Measurements from ENCODE around the gene MSLN.
A peak's percentile ranks its signal among the peaks of the same experiment; 100 is the strongest.

MSLN gene

DNA sequence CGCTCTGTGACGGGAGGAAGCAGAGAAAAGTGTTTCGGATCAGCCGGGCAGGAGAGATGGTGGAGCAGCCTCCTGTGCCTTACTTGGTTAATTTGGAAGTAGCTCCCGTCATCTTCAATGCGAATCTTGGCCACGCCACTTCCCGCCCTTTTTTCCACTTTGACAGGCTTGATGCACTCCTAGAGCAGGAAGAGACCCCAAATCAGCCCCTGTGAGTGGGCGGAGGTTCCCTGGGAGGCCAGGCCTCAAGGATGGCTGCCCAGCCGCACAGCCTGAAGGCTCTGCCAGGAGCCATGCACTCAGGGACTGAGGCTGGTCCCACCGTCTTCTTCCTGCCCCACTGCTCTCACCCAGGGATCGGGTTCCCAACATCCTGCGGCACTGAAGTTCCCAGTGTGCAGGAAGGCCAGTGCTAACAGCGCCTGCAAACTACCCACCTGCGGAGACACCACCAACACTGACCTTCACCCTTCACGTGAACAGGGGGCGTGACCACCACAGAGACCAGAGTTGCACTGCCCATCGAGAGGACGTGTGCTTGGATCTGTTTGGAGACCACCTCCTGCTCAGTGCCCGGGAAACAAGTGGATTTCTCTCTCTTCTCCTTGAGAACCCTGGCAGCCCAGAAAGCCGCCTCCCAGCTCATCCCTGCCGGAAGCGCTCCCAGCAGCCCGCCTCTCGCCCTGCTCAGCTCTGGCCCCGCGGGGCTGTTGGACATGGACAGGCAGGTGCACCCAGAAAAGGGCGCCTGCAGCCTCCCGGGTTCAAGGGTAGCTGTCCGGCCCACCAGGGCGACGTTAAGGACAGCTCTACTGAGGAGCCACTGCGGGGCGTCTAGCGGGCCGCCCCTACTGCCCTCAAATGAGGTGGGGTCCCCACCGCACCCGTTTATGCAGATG is 20.7 kb upstream of the MSLN start:
- Histone ChIP-seq H3K27me3 (ENCODE audit: low read depth, low read length) (no peaks in the 10 kb centered on the region), H3K4me2 (ENCODE audit: low read length) (peak overlapping the region; percentile 93), H3K9me3 (ENCODE audit: insufficient read depth, low read length) (no peaks in the 10 kb centered on the region), H3K4me1 (ENCODE audit: low read length) (peaks cover 30% of the 10 kb centered on the region), H2AFZ (ENCODE audit: low read depth, low read length) (no peak overlapping the region), H3K79me2 (ENCODE audit: low read length) (peaks cover 8% of the 10 kb centered on the region; the same call in 1 of the 2 replicates), H3K9ac (ENCODE audit: low read length) (peak overlapping the region; percentile 82), H4K20me1 (ENCODE audit: insufficient read depth, low read length) (no peaks in the 10 kb centered on the region), H3K27ac (ENCODE audit: low read length) (no peak overlapping the region), H3K4me3 (ENCODE audit: low read length) (peak overlapping the region; percentile 80), H3K36me3 (replicated peaks; ENCODE audit: low read depth, low read length) (peaks cover 11% of the 10 kb centered on the region)
- TF ChIP-seq, protein P1, sequence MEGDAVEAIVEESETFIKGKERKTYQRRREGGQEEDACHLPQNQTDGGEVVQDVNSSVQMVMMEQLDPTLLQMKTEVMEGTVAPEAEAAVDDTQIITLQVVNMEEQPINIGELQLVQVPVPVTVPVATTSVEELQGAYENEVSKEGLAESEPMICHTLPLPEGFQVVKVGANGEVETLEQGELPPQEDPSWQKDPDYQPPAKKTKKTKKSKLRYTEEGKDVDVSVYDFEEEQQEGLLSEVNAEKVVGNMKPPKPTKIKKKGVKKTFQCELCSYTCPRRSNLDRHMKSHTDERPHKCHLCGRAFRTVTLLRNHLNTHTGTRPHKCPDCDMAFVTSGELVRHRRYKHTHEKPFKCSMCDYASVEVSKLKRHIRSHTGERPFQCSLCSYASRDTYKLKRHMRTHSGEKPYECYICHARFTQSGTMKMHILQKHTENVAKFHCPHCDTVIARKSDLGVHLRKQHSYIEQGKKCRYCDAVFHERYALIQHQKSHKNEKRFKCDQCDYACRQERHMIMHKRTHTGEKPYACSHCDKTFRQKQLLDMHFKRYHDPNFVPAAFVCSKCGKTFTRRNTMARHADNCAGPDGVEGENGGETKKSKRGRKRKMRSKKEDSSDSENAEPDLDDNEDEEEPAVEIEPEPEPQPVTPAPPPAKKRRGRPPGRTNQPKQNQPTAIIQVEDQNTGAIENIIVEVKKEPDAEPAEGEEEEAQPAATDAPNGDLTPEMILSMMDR (IDR thresholded peaks at IDR 0.05; ENCODE audit: low read depth, low read length), result no peak
- TF ChIP-seq EZH2phosphoT487 (IDR thresholded peaks at IDR 0.05; ENCODE audit: low read depth), result no peak

DNA sequence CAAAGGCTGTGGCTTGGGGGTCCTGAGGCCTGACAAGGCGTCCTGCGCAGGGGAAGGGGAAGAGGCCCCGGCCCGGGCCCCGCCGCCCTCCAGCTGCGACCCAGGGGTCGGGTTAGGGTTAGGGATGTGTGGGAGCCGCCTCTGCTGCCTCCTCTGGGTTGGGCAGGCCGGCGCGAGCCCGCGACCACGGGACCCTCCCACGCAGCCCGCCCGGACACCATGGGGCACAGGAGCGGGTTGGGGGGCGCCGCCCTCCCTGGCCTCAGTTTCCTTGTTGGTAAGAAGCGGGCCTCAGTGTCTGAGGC is 20.1 kb upstream of the MSLN start:
- TF ChIP-seq, protein P1 (IDR thresholded peaks at IDR 0.05; ENCODE audit: low read depth, low read length), result no peak
- TF ChIP-seq EZH2phosphoT487 (IDR thresholded peaks at IDR 0.05; ENCODE audit: low read depth), result no peak
- Histone ChIP-seq H3K79me2 (ENCODE audit: low read length) (peaks cover 8% of the 10 kb centered on the region; the same call in 1 of the 2 replicates), H3K27ac (ENCODE audit: low read length) (peak overlapping the region; percentile 15; the same call in 1 of the 2 replicates), H3K27me3 (ENCODE audit: low read depth, low read length) (no peaks in the 10 kb centered on the region), H3K9me3 (ENCODE audit: insufficient read depth, low read length) (no peaks in the 10 kb centered on the region), H3K4me2 (ENCODE audit: low read length) (peak overlapping the region; percentile 93), H3K36me3 (replicated peaks; ENCODE audit: low read depth, low read length) (peaks cover 8% of the 10 kb centered on the region), H3K9ac (ENCODE audit: low read length) (peak overlapping the region; percentile 82), H2AFZ (ENCODE audit: low read depth, low read length) (0 out of 2 replicates have a peak overlapping the region, but pooled peaks have one; percentile 9), H4K20me1 (ENCODE audit: insufficient read depth, low read length) (no peaks in the 10 kb centered on the region), H3K4me3 (ENCODE audit: low read length) (peak overlapping the region; percentile 80), H3K4me1 (ENCODE audit: low read length) (peaks cover 27% of the 10 kb centered on the region)

DNA sequence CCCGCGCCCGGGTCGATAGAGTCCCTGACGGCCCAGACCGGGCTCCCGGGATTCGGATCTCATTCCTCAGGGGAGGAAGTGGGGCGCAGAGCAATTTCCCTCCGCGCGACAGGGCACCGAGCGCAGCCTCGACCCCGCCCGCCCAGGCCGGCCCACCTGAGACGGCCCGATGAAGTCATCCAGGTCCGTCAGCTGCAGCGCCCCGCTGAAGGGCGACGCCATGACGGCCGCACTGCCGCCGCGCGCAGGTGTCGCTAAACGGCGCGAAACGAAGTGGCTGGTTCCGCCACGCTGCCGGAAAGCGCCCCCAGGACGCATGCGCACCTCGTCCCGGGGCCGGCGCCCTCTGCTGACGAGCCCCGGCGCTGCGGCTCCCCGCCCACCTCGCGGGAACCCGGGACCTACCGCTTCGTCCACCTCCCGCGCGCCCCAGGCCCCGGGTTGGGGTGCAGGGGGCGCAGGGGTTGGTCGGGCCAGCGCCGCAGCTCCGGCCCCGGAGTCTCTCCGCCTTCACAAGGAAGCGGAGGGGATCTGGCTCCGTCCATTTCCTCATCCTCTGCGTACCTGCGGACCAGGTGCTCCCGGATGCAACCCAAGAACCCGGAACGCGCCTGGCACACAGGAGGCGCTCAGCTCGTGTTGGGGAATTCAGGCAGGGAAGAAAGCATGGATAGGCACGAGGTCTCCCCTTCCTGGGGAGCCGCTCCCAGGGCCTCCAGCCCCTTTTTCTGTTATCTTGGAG is 19.6 kb upstream of the MSLN start, which contains the start of gene CIAO3:
TSS of gene CIAO3 (minus strand) at position 234 of the 742 bp plus-strand sequence. CDS start at position 222, 12 bp downstream.
- Histone ChIP-seq H3K4me1 (ENCODE audit: low read length) (peaks cover 27% of the 10 kb centered on the region), H4K20me1 (ENCODE audit: insufficient read depth, low read length) (no peaks in the 10 kb centered on the region), H3K36me3 (replicated peaks; ENCODE audit: low read depth, low read length) (peaks cover 6% of the 10 kb centered on the region), H3K4me3 (ENCODE audit: low read length) (peak within 1 kb of the TSS; percentile 80), H3K27ac (ENCODE audit: low read length) (peak within 1 kb of the TSS; percentile 15; the same call in 1 of the 2 replicates), H3K4me2 (ENCODE audit: low read length) (peak within 1 kb of the TSS; percentile 95), H3K9ac (ENCODE audit: low read length) (peak within 1 kb of the TSS; percentile 82), H2AFZ (ENCODE audit: low read depth, low read length) (peak within 1 kb of the TSS; percentile 82), H3K79me2 (ENCODE audit: low read length) (peaks cover 8% of the 10 kb centered on the region; the same call in 1 of the 2 replicates), H3K27me3 (ENCODE audit: low read depth, low read length) (no peaks in the 10 kb centered on the region), H3K9me3 (ENCODE audit: insufficient read depth, low read length) (no peaks in the 10 kb centered on the region)
- TF ChIP-seq EZH2phosphoT487 (IDR thresholded peaks at IDR 0.05; ENCODE audit: low read depth), result no peak
- TF ChIP-seq, protein P1 (IDR thresholded peaks at IDR 0.05; ENCODE audit: low read depth, low read length), result peak; percentile 75

Measured in OCI-LY3 (cell line).